Fibroblast of lung (primary cell): ENCODE results near the gene ADCY5. TPM values are rescaled to one million over a fixed set of nuclear protein-coding genes. Genes with fewer than 3 reads are reported as not detected.

ENCODE experiments used
- DNase-seq, 2 donors: peaks; one replicate each; pipeline versions ENCODE4 v3.0.0 to v3.0.0-alpha.2; 2010; ENCODE audit warnings: low read depth in 2 of 2
- H2AFZ ChIP-seq: 2 replicates; pipeline ENCODE4 v1.5.1; 2012; ENCODE audit warnings: low read length, control low read depth, inconsistent platforms
- H3K27ac ChIP-seq: 2 replicates; pipeline ENCODE4 v1.5.1; 2011; ENCODE audit warnings: low read length, control low read depth; ENCODE audit not compliant: insufficient read depth
- H3K27me3 ChIP-seq: 2 replicates; pipeline ENCODE4 v1.5.1; 2011; ENCODE audit warnings: mild to moderate bottlenecking, low read length; ENCODE audit not compliant: control insufficient read depth, insufficient read depth
- H3K36me3 ChIP-seq: 2 replicates; pipeline ENCODE4 v1.5.1; 2011; ENCODE audit warnings: low read length; ENCODE audit not compliant: control insufficient read depth, insufficient read depth
- H3K4me1 ChIP-seq: 2 replicates; pipeline ENCODE4 v1.5.1; 2011; ENCODE audit warnings: low read length; ENCODE audit not compliant: control insufficient read depth, insufficient read depth; ENCODE audit errors: extremely low read depth
- H3K4me2 ChIP-seq: 2 replicates; pipeline ENCODE4 v1.5.1; 2011; ENCODE audit warnings: low read length, control low read depth; ENCODE audit not compliant: insufficient read depth; ENCODE audit errors: extremely low read depth
- H3K4me3 ChIP-seq, 4 experiments: fragments of 200-600 bp in 1 of 4; sonication (generic) in 1 of 4; replicated peaks in 1 of 4; 2 replicates each; pipeline ENCODE4 v1.5.1; 2011 to 2016; ENCODE audit warnings: low read length in 4 of 4, low read depth in 3 of 4, mild to moderate bottlenecking in 3 of 4, control low read depth in 2 of 4, inconsistent platforms in 1 of 4, mixed read lengths in 1 of 4; ENCODE audit not compliant: insufficient read depth in 1 of 4; ENCODE audit errors: control extremely low read depth in 1 of 4
- H3K79me2 ChIP-seq: 2 replicates; pipeline ENCODE4 v1.5.1; 2012; ENCODE audit warnings: mild to moderate bottlenecking, low read length, inconsistent platforms; ENCODE audit not compliant: control insufficient read depth, insufficient read depth
- H3K9ac ChIP-seq: 2 replicates; pipeline ENCODE4 v1.5.1; 2011; ENCODE audit warnings: mild to moderate bottlenecking, low read length, control low read depth; ENCODE audit not compliant: insufficient read depth
- H3K9me3 ChIP-seq: 2 replicates; pipeline ENCODE4 v1.5.1; 2012; ENCODE audit warnings: low read depth, low read length; ENCODE audit not compliant: control insufficient read depth, insufficient read depth
- H4K20me1 ChIP-seq: 2 replicates; pipeline ENCODE4 v1.5.1; 2011; ENCODE audit warnings: low read length; ENCODE audit not compliant: control insufficient read depth, insufficient read depth; ENCODE audit errors: extremely low read depth
- CTCF ChIP-seq, 2 donors: IDR thresholded peaks in 1 of 2; conservative IDR thresholded peaks in 1 of 2; 1 replicate in 1 of 2; 2 replicates in 1 of 2; pipeline ENCODE4 v1.5.1; 2011 to 2012; ENCODE audit warnings: low read length in 2 of 2, control low read depth in 1 of 2, inconsistent platforms in 1 of 2, low read depth in 1 of 2, mild to moderate bottlenecking in 1 of 2
- EZH2 ChIP-seq: IDR thresholded peaks from 2 replicates; pipeline ENCODE4 v1.5.1; 2012; ENCODE audit warnings: low read length, control low read depth, mild to moderate bottlenecking; ENCODE audit errors: missing control alignments
- polyA plus RNA-seq, 2 donors: library from polyadenylated mRNA; depleted of rRNA in 1 of 2; stranded (reverse) in 1 of 2; unstranded in 1 of 2; fragments of >200 nt; gene quantifications; 2 replicates each; pipeline ENCODE4 v1.2.1, GENCODE V29; 2011 to 2012; ENCODE audit warnings: missing spikeins in 1 of 2
- total RNA-seq: library from RNA; depleted of rRNA; stranded (reverse); fragments of >200 nt; gene quantifications from 2 replicates; pipeline ENCODE4 v1.2.1, GENCODE V29; 2014

Gene ADCY5
- total and polyA plus RNA-seq, 2 donors (not counting 1 experiment from before 2014, with no cell fraction given): 0.11 to 0.50 TPM

GRCh38 chr3:123406598-123406997, 42.3 kb downstream of the ADCY5 start:
- Histone ChIP-seq H3K27me3 (peaks cover 15% of the 10 kb centered on the region), H3K4me2 (no peak overlapping the region), H3K9ac (no peak overlapping the region), H3K36me3 (no peaks in the 10 kb centered on the region), H3K4me1 (no peaks in the 10 kb centered on the region), H2AFZ (no peak overlapping the region), H3K27ac (no peak overlapping the region), H3K4me3 (no peak overlapping the region), H4K20me1 (no peaks in the 10 kb centered on the region), H3K79me2 (no peaks in the 10 kb centered on the region), H3K9me3 (no peaks in the 10 kb centered on the region)
- no peak for DNase-seq
- no peak for TF ChIP-seq CTCF (conservative IDR thresholded peaks at IDR 0.05 in 1 of 2, IDR thresholded peaks at IDR 0.05 in 1 of 2; ENCODE audit: low read depth in 1 of 2, low read length in 2 of 2)

- H3K9me3 ChIP-seq: no peaks in the 10 kb centered on the region
- no peaks in the 10 kb centered on the region for H3K79me2 ChIP-seq
- H3K9ac ChIP-seq: no peak overlapping the region
- no peak overlapping the region for H3K27ac ChIP-seq
- H3K36me3 ChIP-seq: no peaks in the 10 kb centered on the region
- H3K4me3 ChIP-seq: no peak overlapping the region
- H3K4me2 ChIP-seq: no peak overlapping the region
- no peaks in the 10 kb centered on the region for H4K20me1 ChIP-seq
- peaks cover 21% of the 10 kb centered on the region for H3K27me3 ChIP-seq
- H2AFZ ChIP-seq: no peak overlapping the region
- TF ChIP-seq CTCF (conservative IDR thresholded peaks at IDR 0.05 in 1 of 2, IDR thresholded peaks at IDR 0.05 in 1 of 2; ENCODE audit: low read depth in 1 of 2, low read length in 2 of 2): no peak
- no peak for TF ChIP-seq EZH2
- no peak for DNase-seq
- no peaks in the 10 kb centered on the region for H3K4me1 ChIP-seq
Observed at GRCh38 chr3:123405936-123406510, 42.9 kb downstream of the ADCY5 start.

GRCh38 chr3:123405021-123405420, 43.9 kb downstream of the ADCY5 start:
- Histone ChIP-seq H3K4me1 (no peaks in the 10 kb centered on the region), H3K79me2 (no peaks in the 10 kb centered on the region), H3K9ac (no peak overlapping the region), H4K20me1 (no peaks in the 10 kb centered on the region), H3K27ac (no peak overlapping the region), H3K9me3 (no peaks in the 10 kb centered on the region), H3K4me3 (no peak overlapping the region), H3K36me3 (no peaks in the 10 kb centered on the region), H3K27me3 (peaks cover 24% of the 10 kb centered on the region), H2AFZ (no peak overlapping the region), H3K4me2 (no peak overlapping the region)
- no peak for TF ChIP-seq CTCF (conservative IDR thresholded peaks at IDR 0.05 in 1 of 2, IDR thresholded peaks at IDR 0.05 in 1 of 2; ENCODE audit: low read depth in 1 of 2, low read length in 2 of 2)
- DNase-seq: no peak
